GM12873 (cell line): Measurements from ENCODE around the gene ANKRD13D.

Experiments
- CTCF ChIP-seq: IDR thresholded peaks from 2 replicates; pipeline ENCODE4 v1.5.1; 2012; ENCODE audit warnings: low read depth, mild to moderate bottlenecking, moderate library complexity, low read length, control low read depth; ENCODE audit not compliant: insufficient read depth; ENCODE audit errors: missing control alignments

The ANKRD13D gene

GRCh38 chr11:67320691-67321090 is 31.6 kb downstream of the ANKRD13D start:
- TF ChIP-seq CTCF, result no peak

- no peak for TF ChIP-seq CTCF
Measured at GRCh38 chr11:67321313-67321871, 32.3 kb downstream of the ANKRD13D start.

- TF ChIP-seq CTCF, result no peak
Measured at GRCh38 chr11:67322049-67322448, 32.9 kb downstream of the ANKRD13D start.

- no peak for TF ChIP-seq CTCF
Measured at GRCh38 chr11:67323526-67323925, 34.4 kb downstream of the ANKRD13D start.

- TF ChIP-seq CTCF, result no peak
Measured at GRCh38 chr11:67332081-67332691, 43.1 kb downstream of the ANKRD13D start.

- TF ChIP-seq CTCF, result no peak
Measured at GRCh38 chr11:67337257-67337656, 48.2 kb downstream of the ANKRD13D start.

GRCh38 chr11:67344264-67344663 is 55.2 kb downstream of the ANKRD13D start:
- TF ChIP-seq CTCF, result no peak
